ENCODE data around the gene KDF1.

The KDF1 gene

DNA sequence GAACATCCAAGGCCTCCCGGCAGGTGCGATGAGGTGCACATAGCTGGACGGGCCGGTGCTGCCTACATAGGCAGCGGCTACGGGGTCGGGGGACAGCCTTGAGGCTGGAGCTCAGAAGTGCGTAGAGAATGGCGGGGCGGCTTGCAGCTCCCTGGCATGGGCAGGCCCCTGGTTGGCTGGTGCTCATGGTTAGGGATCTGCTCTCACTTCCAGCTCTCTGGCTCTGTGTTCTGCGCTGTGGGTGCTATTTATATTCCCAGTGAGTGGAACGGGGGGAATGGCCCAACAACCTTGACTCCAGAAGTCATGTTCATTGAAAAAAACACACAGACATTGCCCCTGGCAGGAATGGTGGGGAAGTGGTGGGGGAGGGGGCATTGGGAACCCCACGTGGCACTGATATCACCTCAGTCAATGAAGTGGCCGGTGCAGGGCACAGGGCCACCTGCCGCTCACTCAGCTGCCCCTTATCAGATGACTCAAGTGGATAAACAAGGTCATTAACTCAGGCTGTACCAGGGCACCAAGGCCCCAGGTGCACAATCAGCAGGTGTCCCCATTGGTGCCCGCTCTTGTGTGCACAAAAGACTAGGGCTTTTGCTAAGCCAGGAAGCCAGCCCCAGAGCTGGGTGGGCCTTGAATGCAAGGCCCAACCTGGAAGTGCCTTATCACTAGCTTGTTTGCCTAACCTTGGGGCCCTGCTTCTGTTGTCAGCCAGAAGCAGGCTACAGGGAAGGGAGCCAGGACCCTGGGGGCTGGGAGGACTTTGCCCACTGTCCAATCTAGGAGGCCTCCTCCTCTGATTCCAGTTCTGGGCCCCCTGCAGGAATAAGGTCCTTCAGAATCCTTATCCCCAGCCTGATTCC lies 46.3 kb downstream of the KDF1 start, which contains the start of gene NR0B2:
TSS of gene NR0B2 (minus strand) at position 222 of the 866 bp plus-strand sequence. CDS start at position 187, 35 bp downstream.
- DNase-seq: no peak

DNA sequence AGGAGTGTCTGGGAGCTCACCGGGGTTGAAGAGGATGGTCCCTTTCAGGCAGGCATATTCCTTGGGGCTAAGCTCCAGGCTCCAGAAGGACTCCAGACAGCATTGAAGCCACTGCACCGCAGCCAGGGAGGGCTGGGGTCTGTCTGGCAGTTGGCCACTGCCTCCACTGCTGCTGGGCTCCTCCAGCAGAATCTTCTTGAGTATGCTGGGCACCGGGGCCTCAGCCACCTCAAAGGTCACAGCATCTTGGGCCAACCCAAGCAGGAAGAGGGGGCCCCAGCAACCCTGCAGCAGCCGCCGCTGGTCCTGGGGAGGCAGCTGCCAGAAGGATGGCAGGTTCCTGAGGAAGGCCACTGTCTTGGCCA lies 46.9 kb downstream of the KDF1 start:
- no peak for DNase-seq

DNA sequence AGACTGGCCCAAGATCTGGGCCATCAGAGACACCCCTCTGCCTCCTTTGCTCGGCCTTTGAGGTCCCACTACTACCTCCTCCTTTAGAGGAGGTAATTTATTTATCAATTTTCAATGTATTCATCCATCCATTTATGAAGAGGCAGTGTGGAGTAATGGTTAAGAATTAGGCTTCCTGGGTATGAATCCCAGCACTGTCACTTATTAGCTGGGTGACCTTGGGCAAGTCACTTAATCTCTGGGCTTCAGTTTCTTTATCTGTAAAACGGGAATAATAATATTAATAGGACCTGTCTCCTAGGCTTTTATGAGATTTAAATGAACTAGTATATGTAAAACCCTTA lies 48.1 kb downstream of the KDF1 start:
- no peak for DNase-seq

DNA sequence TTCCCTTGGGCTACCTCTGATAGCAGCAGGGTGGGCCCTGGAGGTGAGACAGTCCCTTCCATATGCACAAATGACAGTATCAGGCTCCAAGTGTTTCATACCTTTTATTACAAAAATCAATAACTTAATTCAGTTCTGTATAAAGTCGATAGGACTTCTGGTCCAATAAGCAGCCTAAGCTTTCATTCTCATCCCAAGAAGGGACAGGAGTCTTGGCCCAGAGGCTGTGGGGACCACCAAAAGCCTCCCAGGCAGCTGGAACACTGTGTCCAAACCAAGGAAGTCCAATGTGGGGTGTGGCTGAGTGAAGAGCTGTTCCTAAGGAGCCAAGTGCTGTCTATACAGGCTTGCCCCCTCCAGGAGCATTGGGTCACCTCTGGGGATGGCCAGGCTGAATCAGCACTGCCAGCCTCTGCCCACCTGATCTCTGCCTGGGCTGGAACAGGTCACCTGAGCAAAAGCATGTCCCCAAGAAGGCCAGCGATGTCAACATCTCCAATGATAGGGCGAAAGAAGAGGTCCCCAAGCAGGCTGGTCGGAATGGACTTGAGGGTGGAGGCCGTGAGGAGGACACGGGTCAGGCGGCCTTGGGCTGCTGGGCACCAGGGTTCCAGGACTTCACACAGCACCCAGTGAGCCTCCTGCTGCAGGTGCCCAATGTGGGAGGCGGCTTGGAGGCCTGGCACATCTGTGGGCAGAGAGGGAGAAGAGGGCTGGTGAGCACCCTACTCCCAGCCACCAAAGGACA lies 48.7 kb downstream of the KDF1 start:
- no peak for DNase-seq

DNA sequence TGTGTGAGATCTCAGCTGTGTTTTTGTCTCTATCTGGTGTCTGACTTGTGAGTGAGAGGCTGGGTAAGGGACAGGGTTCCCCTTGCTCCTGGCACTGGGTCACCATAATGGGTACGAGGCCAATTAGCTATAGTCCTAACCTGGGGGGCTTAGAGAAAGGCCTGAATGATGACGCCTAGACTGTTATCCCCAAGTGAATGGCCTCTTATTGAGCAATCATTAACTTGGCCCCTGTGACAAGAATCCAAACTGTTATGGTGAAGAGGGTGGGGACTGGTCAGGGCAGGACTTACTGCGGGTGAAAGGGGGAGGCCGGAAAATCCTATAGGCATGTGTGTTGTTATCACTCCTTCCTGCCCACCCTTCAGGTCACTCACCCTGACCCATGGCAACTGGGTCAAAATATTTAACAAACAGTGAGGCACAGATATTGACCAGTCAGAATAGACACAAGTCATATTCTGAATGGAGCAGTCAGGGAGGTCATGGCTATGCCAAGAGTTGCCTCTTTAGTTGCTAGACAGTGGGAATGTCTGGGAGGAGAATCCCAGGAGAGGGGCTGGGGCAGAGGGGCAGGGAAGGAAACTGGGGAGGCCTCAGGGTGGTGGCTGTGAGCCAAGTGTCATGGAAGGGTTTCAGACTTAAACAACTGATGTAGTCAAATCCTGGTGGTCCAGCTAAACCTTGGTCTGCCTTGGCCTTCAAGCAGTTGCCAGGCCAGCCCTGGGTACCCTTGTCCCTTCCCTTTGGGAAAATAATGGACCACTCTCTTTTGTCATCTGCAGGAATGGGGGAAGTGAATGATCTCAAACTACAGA lies 49.7 kb downstream of the KDF1 start:
- DNase-seq: no peak

DNA sequence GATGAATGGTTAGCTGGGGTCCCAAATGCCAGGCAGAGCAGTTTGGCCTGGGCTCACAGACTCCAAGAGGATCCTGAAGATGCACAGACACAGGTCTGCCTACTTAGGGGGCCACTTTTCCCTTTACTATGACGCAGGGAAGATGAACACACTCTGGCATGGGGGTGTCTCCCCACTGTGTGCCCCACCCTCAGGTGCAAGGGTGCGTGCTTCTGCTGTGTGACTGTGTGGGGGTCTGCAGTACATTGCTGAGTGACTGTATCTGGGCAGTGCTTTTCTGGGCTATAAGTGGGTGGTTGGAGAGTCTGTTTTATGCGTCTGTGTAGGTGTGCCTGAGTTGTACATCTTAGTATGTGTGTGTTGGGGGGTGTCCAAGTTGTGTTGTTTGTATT lies 50.3 kb downstream of the KDF1 start:
- no peak for DNase-seq

DNA sequence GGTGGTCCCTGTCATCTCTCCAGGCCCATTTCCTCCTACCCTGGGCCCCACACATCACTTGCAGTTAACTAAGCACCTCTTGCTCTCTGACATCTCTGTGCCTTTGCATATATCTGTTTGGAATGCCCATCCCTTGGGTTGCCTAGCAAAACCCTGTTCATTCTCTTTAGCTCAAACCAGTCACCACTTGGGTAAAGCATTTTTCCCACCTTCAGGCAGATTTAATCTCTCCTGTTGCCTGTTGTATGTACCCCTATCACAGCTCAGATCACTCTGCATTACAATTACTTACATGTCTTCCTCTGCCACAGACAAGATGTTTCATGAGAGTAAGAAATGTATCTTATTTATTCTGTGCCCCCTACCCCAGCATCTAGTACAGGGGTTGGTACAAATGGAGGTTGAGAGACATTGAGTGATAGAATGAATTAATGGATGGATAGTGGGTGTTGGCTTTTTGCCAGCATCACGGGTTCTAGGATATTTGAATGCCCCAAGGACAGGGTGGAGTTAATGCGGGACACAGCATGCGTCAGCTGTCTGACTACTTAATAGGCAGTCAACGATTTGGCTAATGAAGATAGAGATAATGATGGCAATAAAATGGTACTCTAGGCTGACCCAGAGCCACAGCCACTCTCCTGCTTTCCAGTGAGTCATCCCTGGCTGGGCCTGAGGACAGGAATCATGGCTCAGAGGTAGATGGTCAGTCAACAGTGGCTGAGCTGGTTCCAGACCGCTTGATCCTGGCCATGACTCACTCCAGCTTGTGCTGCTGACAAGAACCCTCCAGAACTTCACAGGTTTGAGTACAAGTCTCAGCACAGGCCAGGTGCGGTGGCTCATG lies 53.0 kb downstream of the KDF1 start:
- no peak for DNase-seq

DNA sequence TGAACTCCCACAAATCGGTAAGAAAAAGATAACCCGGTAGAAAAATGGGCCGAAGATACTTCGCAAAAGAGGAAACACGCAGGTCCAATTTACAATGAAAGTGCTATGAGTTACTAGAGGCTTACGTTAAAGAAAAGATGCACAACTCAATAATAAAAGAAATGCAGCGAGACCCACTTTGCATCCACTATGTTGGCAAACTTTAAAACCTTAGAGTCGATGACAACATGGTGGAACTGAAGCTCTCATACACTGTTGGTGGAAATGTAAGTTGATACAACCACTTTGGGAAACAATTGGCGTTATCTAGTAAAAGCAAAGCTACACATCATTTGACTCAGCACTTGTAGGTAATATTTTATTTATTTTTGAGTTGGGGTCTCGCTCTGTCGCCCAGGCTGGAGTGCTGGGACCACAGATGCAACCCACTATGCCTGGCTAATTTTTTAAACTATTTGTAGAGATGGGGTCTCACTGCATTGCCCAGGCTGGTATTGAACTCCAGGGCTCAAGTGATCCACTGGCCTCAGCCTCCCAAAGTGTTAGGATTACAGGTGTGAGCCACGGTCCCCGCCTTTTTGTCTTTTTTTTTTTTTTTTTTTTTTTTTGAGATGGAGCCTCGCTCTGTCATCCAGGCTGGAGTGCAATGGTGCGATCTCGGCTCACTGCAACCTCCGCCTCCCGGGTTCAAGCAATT lies 59.3 kb downstream of the KDF1 start:
- no peak for DNase-seq

DNA sequence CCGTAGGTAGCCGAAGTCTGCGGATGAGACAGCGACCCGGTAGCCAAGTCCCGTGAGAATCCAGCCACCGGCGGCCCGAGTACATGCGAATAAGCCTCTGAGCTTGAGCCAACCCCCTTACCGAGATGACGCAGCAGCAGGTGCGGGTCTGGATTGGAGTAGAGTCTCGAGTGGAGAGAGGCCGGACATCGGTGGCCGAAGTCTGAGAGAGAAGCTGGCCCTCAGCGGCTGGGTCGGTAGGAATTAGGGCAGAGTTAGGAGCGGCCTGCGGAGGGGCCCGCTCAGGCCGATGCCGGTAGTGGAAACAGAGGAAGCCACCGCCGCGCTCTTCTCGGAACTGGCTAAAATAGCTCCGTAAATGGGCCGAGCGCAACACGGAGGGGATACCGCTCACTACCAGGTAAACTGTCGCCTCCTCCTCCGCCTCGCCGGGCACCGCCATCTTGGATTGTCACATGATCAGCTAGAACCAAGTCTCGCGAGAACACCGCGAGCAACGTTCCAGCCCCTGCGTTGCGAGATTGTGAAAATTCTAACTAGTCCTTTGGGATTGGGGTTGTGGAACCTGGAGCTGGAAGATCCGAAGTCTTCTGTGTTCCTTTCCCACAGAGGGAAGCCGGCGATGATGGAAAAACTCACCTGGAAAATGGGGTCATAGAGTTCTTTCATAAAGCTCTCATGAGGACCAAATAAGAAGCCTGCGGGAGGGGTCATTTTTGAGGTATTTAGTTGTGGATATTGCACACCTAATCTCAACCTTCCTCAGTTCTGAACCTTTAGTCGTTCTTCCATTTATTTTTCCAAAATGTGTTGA lies 60.1 kb downstream of the KDF1 start, which contains the start of gene GPATCH3:
TSS of gene GPATCH3 (minus strand) at position 467 of the 814 bp plus-strand sequence. CDS start at position 442, 25 bp downstream.
- peak; percentile 83 for DNase-seq
